ENCODE results near the gene CAMSAP1.

The CAMSAP1 gene

GRCh38 chr9:135772702-135773493 lies 134.4 kb downstream of the CAMSAP1 start:
- no peak for ATAC-seq

GRCh38 chr9:135772056-135772646 lies 135.2 kb downstream of the CAMSAP1 start:
- TF ChIP-seq ZFP30 (CRISPR knock-in tag; IDR thresholded peaks at IDR 0.05) (no peak), RARB (CRISPR knock-in tag; IDR thresholded peaks at IDR 0.05) (no peak), POU6F1 (CRISPR knock-in tag; IDR thresholded peaks at IDR 0.05; ENCODE audit: borderline replicate concordance, low read depth) (no peak), TOX (CRISPR knock-in tag; IDR thresholded peaks at IDR 0.05; ENCODE audit: borderline replicate concordance) (no peak), CSRNP3 (CRISPR knock-in tag; IDR thresholded peaks at IDR 0.05) (no peak), ISL1 (CRISPR knock-in tag; IDR thresholded peaks at IDR 0.05) (no peak), ZNF8 (CRISPR knock-in tag; IDR thresholded peaks at IDR 0.05) (no peak), BACH2 (CRISPR knock-in tag; IDR thresholded peaks at IDR 0.05; ENCODE audit: borderline replicate concordance) (no peak), ARNTL (CRISPR knock-in tag; IDR thresholded peaks at IDR 0.05; ENCODE audit: borderline replicate concordance, low read depth) (no peak), ESRRG (CRISPR knock-in tag; IDR thresholded peaks at IDR 0.05) (no peak), SNAI2 (CRISPR knock-in tag; IDR thresholded peaks at IDR 0.05) (no peak), TCF4 (CRISPR knock-in tag; IDR thresholded peaks at IDR 0.05; ENCODE audit: borderline replicate concordance) (no peak), GLIS3 (CRISPR knock-in tag; IDR thresholded peaks at IDR 0.05) (no peak), OSR1 (CRISPR knock-in tag; IDR thresholded peaks at IDR 0.05) (no peak), ZNF565 (CRISPR knock-in tag; conservative IDR thresholded peaks at IDR 0.05; ENCODE audit: low read depth) (no peak), ZC3H10 (CRISPR knock-in tag; IDR thresholded peaks at IDR 0.05) (no peak), CSDC2 (CRISPR knock-in tag; IDR thresholded peaks at IDR 0.05) (no peak), PPARA (CRISPR knock-in tag; IDR thresholded peaks at IDR 0.05; ENCODE audit: borderline replicate concordance) (no peak)
- TF ChIP-seq, protein P1, sequence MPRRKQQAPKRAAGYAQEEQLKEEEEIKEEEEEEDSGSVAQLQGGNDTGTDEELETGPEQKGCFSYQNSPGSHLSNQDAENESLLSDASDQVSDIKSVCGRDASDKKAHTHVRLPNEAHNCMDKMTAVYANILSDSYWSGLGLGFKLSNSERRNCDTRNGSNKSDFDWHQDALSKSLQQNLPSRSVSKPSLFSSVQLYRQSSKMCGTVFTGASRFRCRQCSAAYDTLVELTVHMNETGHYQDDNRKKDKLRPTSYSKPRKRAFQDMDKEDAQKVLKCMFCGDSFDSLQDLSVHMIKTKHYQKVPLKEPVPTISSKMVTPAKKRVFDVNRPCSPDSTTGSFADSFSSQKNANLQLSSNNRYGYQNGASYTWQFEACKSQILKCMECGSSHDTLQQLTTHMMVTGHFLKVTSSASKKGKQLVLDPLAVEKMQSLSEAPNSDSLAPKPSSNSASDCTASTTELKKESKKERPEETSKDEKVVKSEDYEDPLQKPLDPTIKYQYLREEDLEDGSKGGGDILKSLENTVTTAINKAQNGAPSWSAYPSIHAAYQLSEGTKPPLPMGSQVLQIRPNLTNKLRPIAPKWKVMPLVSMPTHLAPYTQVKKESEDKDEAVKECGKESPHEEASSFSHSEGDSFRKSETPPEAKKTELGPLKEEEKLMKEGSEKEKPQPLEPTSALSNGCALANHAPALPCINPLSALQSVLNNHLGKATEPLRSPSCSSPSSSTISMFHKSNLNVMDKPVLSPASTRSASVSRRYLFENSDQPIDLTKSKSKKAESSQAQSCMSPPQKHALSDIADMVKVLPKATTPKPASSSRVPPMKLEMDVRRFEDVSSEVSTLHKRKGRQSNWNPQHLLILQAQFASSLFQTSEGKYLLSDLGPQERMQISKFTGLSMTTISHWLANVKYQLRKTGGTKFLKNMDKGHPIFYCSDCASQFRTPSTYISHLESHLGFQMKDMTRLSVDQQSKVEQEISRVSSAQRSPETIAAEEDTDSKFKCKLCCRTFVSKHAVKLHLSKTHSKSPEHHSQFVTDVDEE (CRISPR knock-in tag; IDR thresholded peaks at IDR 0.05) = no peak
- ATAC-seq = no peak

More at GRCh38 chr9:135772702-135773493, 134.4 kb downstream of the CAMSAP1 start:
- TF ChIP-seq ZNF565 (CRISPR knock-in tag; conservative IDR thresholded peaks at IDR 0.05; ENCODE audit: low read depth) (no peak), ARNTL (CRISPR knock-in tag; IDR thresholded peaks at IDR 0.05; ENCODE audit: borderline replicate concordance, low read depth) (no peak), ZC3H10 (CRISPR knock-in tag; IDR thresholded peaks at IDR 0.05) (no peak), CSDC2 (CRISPR knock-in tag; IDR thresholded peaks at IDR 0.05) (no peak), SNAI2 (CRISPR knock-in tag; IDR thresholded peaks at IDR 0.05) (no peak), GLIS3 (CRISPR knock-in tag; IDR thresholded peaks at IDR 0.05) (no peak), PPARA (CRISPR knock-in tag; IDR thresholded peaks at IDR 0.05; ENCODE audit: borderline replicate concordance) (no peak), ESRRG (CRISPR knock-in tag; IDR thresholded peaks at IDR 0.05) (no peak), ZFP30 (CRISPR knock-in tag; IDR thresholded peaks at IDR 0.05) (no peak), ZNF70 (CRISPR knock-in tag; IDR thresholded peaks at IDR 0.05) (no peak), CSRNP3 (CRISPR knock-in tag; IDR thresholded peaks at IDR 0.05) (no peak), RARB (CRISPR knock-in tag; IDR thresholded peaks at IDR 0.05) (no peak)
- TF ChIP-seq, protein P2, sequence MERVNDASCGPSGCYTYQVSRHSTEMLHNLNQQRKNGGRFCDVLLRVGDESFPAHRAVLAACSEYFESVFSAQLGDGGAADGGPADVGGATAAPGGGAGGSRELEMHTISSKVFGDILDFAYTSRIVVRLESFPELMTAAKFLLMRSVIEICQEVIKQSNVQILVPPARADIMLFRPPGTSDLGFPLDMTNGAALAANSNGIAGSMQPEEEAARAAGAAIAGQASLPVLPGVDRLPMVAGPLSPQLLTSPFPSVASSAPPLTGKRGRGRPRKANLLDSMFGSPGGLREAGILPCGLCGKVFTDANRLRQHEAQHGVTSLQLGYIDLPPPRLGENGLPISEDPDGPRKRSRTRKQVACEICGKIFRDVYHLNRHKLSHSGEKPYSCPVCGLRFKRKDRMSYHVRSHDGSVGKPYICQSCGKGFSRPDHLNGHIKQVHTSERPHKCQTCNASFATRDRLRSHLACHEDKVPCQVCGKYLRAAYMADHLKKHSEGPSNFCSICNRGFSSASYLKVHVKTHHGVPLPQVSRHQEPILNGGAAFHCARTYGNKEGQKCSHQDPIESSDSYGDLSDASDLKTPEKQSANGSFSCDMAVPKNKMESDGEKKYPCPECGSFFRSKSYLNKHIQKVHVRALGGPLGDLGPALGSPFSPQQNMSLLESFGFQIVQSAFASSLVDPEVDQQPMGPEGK (CRISPR knock-in tag; IDR thresholded peaks at IDR 0.05; ENCODE audit: borderline replicate concordance) = no peak

Measured in SK-N-SH treated with all-trans-retinoic acid at 6 μM for 48 hours (cell line).